ENCODE data around the gene SCN4A.

SCN4A gene

DNA sequence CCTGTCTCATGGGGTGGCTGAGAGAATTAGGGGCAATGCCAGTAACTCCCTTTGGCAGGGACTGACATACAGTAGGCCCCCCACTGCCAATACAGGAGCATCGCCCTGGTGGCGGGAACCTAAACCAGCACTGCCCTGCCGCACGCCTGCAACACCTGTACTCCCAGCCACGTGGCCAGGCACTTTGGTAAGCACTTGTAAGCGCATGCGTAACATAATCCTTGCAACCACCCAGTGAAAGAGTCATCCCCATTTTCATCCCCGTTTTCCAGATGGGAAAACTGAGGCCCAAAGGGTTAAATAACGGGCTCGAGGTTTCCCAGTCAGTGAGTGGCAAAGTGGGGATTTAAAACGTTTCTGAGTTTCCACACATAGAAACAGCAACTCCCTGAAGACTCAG lies 17.5 kb downstream of the SCN4A start:
- no peak for DNase-seq (ENCODE audit: low read depth)

DNA sequence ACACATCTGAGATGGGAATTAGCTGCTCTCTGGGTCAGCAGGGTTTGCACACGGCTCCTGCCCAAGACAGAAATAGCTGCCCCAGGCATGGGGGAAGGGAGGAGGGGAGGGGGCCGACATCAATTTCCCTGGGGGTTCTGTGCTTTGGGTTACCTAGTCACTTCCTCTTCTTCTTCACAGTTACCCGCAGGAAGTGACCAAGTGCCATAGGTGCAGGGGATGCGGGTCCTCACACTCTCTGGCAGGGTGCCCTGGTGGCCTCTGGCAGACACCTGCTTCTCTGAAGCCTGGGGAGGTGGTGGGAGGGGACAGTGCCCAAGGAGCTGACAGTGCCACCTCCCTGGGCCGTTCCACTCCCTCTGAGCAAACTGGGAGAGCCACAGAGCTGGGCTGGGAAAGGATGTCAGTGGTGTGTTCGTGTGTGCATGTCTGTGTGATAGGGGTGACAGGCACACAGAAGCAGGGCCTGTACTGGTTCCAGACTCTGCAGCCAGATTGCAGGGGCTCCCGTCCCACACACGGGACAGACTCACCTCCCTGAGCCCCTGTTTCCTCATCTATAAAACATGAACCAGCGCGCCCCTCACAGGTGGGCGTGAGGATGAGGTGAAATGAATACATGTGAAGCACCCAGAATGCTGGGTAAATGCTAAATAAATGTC lies 18.2 kb downstream of the SCN4A start:
- DNase-seq (ENCODE audit: low read depth): no peak

DNA sequence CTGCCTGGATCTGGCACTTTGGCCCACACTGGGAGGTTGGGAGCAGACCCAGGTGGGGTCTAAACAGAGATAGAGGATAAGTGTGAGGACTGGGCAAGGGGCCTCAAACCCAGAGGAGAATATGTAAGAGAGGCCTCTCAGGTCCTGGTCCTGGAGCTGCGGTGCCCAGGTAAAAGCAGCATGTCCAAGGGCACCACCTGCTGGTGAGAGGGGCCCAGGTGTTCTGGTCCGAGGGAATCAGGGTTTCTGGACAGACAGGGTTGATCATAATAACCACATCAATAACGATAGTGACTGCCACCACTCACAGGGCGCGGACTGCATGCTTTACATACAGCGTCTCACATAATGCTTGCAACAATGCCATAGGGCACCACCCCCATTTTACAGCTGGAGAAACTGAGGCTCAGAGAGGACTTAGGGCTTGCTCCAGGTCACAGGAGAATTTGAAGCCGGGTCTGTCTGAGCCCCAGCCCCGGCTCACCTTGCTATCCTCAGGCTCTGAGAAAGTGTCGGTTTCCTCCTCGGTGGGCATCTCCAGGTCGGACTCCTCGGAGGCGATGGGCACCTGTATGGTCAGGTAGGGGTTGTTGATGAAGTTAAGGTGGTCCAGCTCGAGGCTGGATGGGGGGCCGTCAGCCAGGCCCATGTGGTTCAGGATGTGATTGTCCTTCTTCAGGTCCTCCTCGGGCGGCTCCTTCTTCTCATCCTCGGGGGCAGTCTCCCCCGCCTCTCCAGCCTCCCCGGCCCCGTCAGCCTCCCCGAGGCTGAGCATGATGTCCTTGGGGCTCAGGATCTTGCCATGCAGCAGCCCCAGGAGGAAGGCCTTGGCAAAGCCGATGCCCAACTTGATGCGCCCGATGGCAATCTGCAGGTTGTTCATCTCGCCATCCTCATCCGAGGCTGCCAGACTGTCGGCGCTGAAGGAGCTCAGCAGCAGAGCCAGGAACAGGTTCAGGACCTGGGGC lies 21.5 kb downstream of the SCN4A start:
- DNase-seq (ENCODE audit: low read depth): no peak

DNA sequence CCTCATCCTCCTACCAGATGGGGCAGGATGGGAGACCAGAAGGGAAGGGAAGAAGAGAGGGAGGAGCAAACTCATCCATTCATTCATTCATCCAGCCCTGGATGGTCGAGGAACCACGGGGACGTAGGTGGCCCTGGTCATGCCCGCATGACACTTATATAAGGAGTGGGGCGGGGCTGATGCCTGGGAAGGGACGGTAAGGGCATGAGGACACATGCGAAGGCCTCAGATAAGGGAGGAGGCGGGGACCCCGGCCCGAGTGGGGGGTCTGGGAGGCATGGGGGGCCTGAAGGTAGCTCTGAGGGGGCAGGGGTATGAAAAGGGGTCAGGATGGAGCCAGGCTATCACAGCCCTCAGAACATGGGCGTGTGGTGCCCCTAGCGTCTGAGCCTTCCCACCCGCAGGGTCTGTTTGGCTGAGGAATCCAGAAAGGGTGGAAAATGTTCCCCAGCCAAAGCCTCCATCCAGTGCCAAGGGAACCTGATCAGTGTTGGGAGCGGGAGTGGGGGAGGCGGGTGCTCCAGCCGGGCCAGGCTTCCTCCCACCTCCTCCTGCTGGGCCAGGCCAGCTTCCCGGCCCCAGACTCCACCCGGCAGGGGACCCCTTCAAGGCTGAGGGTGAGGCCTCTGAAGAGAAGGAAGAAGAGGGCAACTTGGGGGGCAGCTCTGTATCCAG lies 23.0 kb downstream of the SCN4A start:
- no peak for DNase-seq (ENCODE audit: low read depth)

DNA sequence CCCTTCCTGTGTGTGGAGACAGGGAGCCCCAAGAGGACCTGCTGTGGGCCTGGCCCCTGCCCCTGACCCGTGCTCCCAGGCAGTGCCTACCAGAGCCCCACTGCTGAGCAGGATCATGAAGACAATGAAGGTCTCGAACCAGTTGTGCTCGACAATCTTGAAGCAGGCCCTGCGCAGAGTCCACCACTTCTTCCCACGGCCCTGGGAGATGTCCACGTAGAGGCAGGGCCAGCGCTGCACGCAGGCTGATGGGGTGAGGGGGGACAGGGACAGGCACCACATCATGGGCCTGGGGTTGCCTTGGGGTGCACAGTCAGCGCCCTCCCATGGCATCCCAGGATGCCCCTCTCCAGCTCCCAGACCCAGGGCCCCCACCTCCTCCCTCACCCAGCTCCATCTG lies 24.2 kb downstream of the SCN4A start:
- DNase-seq (ENCODE audit: low read depth): no peak

DNA sequence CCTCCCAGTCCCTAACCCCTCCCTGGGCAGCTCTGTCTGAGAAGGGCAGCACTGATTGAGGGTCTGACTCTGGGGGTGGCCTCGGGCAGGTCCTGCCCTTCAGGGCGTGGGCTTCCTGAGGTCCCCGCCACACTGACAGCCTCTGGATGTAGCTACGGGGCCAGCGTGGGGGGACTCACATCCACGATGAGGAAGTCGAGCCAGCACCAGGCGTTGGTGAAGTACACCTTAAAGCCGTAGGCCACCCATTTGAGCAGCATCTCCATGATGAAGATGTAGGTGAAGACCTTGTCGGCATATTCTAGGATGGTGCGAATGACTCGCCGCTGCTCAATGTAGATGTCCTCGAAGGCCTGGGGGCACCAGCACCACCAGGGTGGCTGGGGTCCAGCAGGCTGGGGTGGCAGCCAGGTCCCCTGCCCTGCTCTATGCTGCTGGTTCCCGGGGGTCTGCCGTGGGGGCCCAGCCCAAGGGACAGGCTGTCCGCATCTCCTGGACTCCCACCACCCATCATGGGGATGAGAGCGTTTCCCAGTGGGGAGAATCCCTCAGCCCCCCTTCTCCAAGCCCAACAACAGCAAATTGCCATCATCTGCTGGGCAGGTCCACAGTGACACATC lies 24.9 kb downstream of the SCN4A start:
- no peak for DNase-seq (ENCODE audit: low read depth)

DNA sequence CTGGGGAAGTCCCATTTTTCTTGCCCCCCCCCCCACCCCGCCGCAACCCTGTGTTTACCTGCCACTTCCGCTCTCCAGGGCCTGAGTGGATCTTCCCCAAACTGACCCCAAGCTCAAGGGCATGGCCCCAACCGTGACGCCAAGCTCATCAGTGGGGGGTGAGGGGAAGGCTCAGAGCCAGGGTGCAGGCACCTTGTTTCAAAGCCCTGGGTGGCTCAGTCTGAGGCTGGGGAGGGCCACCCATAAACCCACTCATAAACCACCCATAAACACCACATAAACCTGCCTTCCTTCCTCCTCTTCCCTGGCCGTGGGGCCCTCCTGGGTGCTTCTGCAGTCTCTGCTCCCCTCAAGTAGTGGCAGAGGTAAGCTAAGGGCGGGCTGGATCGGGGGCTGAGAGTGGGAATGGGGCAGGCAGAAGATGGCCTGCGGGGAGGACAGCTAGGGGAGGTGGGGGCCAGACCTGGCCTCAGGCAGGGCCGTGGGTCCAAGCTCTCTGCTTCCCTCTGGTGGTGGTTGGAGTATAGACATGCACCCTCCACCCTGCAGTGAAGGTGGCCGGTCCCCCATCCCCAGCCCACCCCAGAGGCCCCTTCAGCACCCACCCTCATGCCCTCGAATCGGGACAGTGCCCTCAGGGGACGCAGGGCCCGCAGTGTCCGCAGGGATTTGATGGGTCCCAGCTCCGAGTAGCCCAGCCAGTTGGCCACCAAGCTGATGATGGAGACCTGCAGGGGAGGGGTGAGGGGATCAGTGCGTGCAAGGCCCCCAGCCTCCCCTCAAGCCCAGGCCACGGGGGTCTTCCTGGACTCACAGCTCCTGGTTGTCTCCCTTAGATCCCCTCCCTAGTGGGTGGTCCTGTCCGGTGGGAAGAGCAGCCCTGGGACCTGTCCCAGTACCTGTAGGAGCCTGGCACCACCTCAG lies 26.0 kb downstream of the SCN4A start:
- peak; percentile 33 for DNase-seq (ENCODE audit: low read depth)

DNA sequence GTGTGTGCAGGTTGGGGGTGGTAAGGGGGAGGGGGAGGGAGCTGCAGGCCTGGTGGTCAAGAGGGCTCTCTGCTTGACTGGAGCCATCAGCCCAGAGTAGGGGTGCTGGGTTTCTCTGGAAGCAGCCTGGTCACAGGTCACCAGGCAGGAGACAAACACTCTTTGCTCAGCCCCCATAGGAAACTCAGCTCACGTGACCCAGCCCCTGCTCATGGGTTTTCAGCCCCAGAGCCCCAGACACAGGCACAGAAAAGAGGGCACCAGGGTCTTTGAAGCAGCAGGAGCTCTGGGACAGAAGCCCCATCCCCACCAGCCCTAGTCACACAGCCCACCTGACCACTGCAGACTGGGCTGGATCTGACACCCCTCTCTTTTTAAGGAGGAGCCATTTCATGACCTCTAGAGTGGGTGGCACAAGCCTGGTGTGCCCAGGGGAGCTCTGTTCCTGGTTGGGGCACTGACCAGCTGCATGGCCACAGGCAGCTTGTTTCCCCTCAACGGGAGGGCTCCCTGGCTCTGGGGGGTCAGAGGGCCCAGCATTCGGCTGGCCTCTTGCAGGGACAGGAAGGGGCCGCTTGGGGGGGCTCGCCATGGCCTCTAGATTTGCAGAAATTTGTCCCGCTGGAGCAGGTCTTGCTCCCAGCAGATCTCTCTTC lies 26.8 kb downstream of the SCN4A start:
- no peak for DNase-seq (ENCODE audit: low read depth)

DNA sequence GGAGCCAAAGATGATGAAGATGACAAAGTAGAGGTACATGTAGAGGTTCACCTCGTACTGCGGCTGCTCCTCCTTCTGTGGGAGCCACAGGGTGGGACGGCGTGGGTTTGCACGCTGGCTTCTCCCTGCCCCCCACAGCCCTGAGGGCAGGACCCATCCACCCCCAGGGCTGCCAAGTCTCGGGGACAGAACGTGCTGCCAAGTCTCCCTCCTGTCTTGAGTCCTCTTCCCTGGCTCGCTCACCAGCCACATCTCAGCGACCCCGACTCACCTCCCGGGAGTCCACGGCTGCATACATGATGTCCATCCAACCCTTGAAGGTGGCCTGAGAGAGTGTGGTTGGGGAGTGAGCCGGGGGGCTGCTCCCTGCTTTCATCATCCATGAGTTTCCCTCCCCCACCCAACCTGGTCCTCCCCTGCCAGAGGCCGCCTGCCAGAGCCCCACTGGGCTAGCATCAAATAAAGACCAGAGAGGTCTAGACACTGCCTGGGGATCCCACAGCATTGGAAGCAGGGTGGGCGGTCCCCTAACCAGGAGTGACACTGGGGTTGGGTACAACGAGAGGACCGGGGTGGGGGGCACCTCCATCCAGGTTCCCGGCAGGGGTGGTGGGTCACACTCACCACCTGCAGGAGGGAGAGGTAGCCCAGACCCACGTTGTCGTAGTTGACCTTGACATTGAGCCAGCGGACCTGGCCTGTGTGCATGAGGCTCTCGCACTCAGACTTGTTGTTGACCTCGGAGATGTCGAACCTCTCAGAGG lies 27.8 kb downstream of the SCN4A start:
- DNase-seq (ENCODE audit: low read depth): no peak

DNA sequence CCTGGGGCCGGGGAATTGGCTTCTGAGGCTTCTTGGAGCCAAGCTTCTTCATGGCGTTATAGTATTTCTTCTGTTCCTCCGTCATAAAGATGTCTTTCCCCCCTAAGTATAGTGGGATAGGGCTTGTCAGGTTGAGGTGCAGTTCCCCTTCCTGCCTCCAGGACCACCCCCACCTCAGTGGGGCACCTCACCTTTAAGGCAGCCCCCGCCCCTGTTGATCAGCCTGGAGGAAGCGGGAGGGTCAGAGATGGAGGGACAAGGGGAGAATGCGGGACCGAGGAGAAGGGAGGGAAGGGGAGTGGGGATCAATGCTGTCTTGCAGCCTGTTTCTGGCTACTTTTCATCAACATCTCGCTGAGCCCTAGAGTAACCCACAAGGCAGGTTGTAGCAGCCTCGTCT lies 29.0 kb downstream of the SCN4A start:
- no peak for DNase-seq (ENCODE audit: low read depth)

DNA sequence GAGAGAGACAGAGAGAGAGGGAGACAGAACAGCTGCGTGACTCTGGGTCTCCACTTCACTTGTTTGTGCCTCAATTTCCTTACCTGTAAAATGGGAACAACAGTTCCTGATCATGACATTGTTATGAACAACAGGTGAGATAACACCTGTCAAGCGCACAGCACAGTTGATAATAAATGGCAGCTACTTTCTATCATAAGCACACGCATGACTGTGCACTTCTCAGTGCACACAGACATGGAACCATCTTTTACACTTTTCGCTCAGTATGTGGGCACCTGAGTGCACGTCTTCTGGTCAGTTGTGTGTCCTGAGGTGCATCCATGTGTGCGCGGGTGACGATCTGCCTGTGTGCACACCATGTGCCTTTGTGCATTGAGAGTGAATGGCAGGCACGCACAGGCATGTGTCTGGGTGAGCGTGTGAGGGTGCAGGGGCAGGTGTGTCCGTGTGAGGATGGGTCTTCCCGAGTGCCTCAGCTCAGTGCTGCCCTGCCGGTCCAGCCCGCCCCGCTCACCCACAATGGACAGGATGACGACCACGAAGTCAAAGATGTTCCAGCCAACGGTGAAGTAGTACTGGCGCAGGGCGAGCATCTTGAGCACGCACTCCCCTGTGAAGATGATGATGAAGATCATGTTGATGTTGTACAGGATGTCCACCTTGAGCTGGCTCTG lies 30.3 kb downstream of the SCN4A start:
- DNase-seq (ENCODE audit: low read depth): no peak

DNA sequence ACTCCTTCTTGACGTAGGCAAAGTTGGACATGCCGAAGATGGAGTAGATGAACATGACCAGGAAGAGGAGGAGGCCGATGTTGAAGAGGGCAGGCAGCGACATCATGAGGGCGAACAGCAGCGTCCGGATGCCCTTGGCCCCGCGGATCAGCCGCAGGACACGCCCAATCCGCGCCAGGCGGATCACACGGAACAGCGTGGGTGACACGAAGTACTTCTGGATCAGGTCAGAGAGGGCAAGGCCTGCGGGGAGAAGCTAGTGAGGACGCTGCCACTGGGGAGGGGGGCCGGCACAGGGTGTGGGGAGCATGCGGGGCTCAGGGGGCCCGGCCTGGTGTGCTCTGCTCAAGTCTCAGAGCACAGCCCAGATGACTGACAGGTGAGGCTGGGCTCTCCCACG lies 31.0 kb downstream of the SCN4A start:
- no peak for DNase-seq (ENCODE audit: low read depth)

DNA sequence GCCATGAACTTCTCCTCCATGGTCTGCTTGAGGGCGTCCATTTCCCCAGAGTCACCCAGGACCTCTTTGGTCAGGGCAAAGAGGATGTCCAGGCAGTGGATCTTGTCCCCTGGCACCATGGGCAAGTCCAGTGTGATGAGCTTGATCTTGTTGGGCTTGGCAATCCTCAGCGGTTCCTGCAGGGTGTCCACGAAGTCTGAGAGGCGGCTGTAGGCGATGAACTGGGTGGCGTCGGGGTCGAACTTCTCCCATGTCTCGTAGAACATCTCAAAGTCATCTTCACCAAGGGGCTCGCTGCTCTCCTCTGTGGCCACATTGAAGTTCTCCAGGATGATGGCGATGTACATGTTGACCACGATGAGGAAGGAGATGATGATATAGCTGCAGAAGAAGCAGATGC lies 31.6 kb downstream of the SCN4A start:
- no peak for DNase-seq (ENCODE audit: low read depth)

DNA sequence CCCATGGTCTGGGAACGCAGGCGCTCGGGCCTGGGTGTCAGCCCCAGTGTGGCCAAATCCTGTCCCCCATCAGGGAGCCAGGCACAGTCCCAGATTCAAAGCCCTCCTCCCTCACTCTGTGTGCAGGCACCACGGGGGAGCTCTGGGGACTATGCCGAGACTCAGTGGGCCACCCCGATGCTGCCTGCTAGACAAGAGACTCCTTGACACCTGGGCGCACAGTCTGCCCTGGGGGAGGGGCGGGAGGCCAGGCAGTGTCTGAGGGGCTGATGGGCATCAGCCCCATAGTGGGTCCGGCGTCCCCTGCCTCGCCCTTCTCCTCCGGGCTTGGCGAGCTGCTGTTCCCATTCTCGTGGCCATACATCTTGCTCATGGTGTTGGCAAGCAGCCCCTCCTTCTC lies 32.1 kb downstream of the SCN4A start:
- no peak for DNase-seq (ENCODE audit: low read depth)

DNA sequence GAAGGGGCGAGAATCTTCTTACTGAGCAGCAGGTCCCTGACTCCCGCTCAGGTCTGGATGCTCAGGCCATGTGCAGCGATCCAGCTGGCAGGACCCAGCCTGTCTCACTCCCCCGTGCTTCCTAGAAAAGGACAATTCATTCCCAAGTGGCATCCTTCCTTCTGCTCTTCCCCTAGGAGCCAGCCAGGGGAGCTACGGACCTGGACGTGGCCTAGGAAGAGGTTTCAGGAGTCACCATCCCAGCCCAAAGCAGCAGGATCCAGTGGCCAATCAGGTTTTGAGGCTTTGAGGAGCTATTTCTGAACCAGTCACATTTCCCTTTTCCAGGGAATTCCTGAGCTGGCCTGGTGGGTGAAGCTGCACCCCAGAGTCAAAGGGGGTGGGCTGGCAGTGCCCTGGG lies 32.8 kb downstream of the SCN4A start:
- no peak for DNase-seq (ENCODE audit: low read depth)

DNA sequence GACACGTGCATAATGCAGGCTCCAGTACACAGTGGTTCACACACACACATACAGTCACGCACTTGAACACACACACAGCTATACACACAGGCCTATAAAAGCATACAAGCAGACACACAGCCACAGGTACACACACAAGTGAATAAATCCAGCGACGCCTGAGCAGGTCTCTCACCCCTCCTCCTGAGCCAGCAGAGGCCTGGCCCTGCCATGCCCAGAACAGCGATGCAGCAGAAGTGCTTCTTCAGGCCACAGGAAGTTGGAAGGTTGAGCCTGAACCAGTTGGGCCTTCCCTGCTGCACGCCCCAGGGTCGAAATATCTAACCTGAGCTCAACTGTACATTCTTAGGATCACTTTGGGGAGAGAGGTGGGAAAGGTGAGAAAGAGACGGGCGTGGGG lies 33.3 kb downstream of the SCN4A start:
- no peak for DNase-seq (ENCODE audit: low read depth)

DNA sequence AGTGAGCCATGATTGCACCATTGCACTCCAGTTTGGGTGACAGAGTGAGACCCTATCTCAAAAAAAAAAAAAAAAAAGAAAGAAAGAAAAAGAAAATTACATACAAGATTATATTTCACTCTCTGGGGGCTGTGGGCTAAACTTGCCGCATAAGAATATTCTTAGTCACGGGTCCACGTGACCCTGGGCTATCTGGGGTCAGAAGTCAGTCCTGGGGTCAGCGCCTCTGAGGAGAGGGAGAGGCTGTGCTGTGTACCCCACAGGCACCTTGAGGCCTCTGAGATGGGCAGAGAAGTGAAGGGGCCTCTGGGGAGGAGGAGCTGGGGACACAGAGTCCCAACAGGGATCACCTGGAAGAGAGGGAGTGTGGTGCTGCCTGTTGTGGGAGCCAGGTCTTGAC lies 34.8 kb downstream of the SCN4A start:
- no peak for DNase-seq (ENCODE audit: low read depth)

DNA sequence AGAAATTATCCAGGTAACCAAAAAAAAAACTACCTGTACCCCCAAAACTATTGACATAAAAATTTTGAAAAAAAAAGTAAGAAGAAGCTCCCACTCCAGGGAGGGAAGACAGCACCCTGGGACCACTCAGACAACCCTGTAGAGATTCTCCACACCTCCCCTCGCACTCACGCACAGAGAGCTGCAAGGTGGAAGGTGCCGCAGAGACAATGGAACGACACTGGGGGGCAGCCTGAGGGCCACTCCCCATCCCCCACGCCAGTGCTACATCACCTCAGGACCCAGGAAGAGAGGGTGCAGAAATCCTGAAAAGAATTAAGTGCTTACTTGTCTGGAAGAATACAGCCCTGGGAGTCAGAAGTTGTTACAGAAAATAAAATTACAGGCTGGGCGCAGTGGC lies 35.4 kb downstream of the SCN4A start:
- no peak for DNase-seq (ENCODE audit: low read depth)

Data from activated T-cell treated with anti-CD3 and anti-CD28 coated beads for 1 hour (primary cell).